Measurements from ENCODE around the gene NAA10.

The NAA10 gene

GRCh38 chrX:153906126-153906917 is 28.5 kb downstream of the NAA10 start:
- peak in 1 of 2 donors; percentile 47 for DNase-seq

- DNase-seq, result no peak
These were observed 29.2 kb downstream of the NAA10 start for GRCh38 chrX:153905481-153906095.

- DNase-seq, result no peak
These were observed 30.6 kb downstream of the NAA10 start, which contains the start of gene AVPR2 for GRCh38 chrX:153903991-153904957. AVPR2 (plus strand) TSS chrX:153904673; CDS start chrX:153905146, 473 bp downstream.

GRCh38 chrX:153903238-153903980 is 31.4 kb downstream of the NAA10 start:
- no peak for DNase-seq

GRCh38 chrX:153902385-153902784 is 32.5 kb downstream of the NAA10 start:
- DNase-seq, result no peak

GRCh38 chrX:153901753-153902140 is 33.1 kb downstream of the NAA10 start:
- DNase-seq, result no peak

GRCh38 chrX:153900831-153901752 is 33.7 kb downstream of the NAA10 start:
- peak; percentile 68 to 80 for DNase-seq

- DNase-seq, result no peak
These were observed 36.9 kb downstream of the NAA10 start for GRCh38 chrX:153897899-153898298.

GRCh38 chrX:153889123-153889522 is 45.7 kb downstream of the NAA10 start:
- no peak for DNase-seq

GRCh38 chrX:153888344-153888743 is 46.5 kb downstream of the NAA10 start:
- DNase-seq, result peak in 1 of 2 donors; percentile 27

GRCh38 chrX:153887385-153887784 is 47.5 kb downstream of the NAA10 start:
- no peak for DNase-seq

- no peak for DNase-seq
These were observed 47.9 kb downstream of the NAA10 start for GRCh38 chrX:153886915-153887314.

- no peak for DNase-seq
These were observed 48.6 kb downstream of the NAA10 start, which contains the start of gene L1CAM for GRCh38 chrX:153885968-153886903. L1CAM (minus strand) TSS chrX:153886173; CDS start chrX:153875836, 10,337 bp downstream.

- no peak for DNase-seq
These were observed 49.5 kb downstream of the NAA10 start for GRCh38 chrX:153885208-153885787.

GRCh38 chrX:153884590-153884989 is 50.2 kb downstream of the NAA10 start:
- no peak for DNase-seq

GRCh38 chrX:153884136-153884535 is 50.7 kb downstream of the NAA10 start:
- no peak for DNase-seq

- DNase-seq, result no peak
These were observed 51.5 kb downstream of the NAA10 start for GRCh38 chrX:153883163-153883843.

- no peak for DNase-seq
These were observed 52.3 kb downstream of the NAA10 start for GRCh38 chrX:153882557-153882956.

- no peak for DNase-seq
These were observed 52.7 kb downstream of the NAA10 start for GRCh38 chrX:153882086-153882498.

Measured in CD4-positive, alpha-beta T cell treated with Interleukin-1 beta for 1 hour (primary cell).